T-helper 1 cell (primary cell): ENCODE measurements around the gene FGF12.

Experiments
- DNase-seq, 5 donors: peaks; one replicate each; pipeline ENCODE4 v3.0.0-alpha.2; 2012 to 2020

Gene FGF12

DNA sequence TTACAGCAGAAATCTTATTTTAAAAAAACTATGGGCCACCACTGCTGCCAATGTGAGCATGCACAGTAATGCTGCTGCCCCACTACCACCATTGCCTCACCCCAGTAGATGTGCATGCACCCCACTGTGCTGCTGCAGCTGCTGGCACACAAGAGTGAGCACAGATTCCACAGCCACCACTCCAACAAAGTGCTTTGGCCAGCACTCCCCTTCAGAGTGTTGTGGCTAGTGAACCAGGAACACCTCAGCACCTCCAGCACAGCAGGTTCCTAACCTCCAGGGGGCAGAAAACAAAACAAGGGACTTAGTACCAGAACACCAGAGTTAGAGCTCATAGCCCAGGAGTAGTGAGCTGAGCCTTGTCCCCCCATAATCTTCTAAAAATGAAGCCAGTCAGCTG, 636.8 kb downstream of the FGF12 start:
- no peak for DNase-seq
